Spleen (tissue), 13 donors: Measurements from ENCODE around the gene OR8U1. TPM values are rescaled to one million over a fixed set of nuclear protein-coding genes. Genes with fewer than 3 reads are reported as not detected.

Experiments
- DNase-seq: peaks from one replicate; pipeline ENCODE4 v3.0.0-alpha.2; 2020
- H3K27ac ChIP-seq, 8 donors: fragments of 200-600 bp; sonication (generic) in 7 of 8; 1 replicate in 4 of 8; 2 replicates in 4 of 8; pipeline versions ENCODE4 v1.5.0 to v1.8.0; 2016 to 2021; ENCODE audit warnings: inconsistent platforms in 4 of 8, mild to moderate bottlenecking in 4 of 8, moderate library complexity in 1 of 8
- H3K27me3 ChIP-seq, 7 donors: fragments of 200-600 bp; sonication (generic) in 6 of 7; replicated peaks in 1 of 7; 1 replicate in 4 of 7; 2 replicates in 3 of 7; pipeline versions ENCODE4 v1.5.0 to v1.8.0; 2016 to 2021; ENCODE audit warnings: inconsistent platforms in 3 of 7, mild to moderate bottlenecking in 1 of 7
- H3K36me3 ChIP-seq, 6 donors: fragments of 200-600 bp; sonication (generic) in 5 of 6; 1 replicate in 4 of 6; 2 replicates in 2 of 6; pipeline versions ENCODE4 v1.5.0 to v1.8.0; 2016 to 2021; ENCODE audit warnings: inconsistent platforms in 2 of 6
- H3K4me1 ChIP-seq, 6 donors: fragments of 200-600 bp; sonication (generic) in 5 of 6; 1 replicate in 3 of 6; 2 replicates in 3 of 6; pipeline versions ENCODE4 v1.5.0 to v1.8.0; 2016 to 2021; ENCODE audit warnings: inconsistent platforms in 3 of 6
- H3K4me3 ChIP-seq, 8 donors: fragments of 200-600 bp; sonication (generic) in 7 of 8; 1 replicate in 4 of 8; 2 replicates in 4 of 8; pipeline versions ENCODE4 v1.5.0 to v1.8.0; 2016 to 2021; ENCODE audit warnings: inconsistent platforms in 4 of 8, mild to moderate bottlenecking in 4 of 8, moderate library complexity in 2 of 8
- H3K9me3 ChIP-seq, 8 donors: fragments of 200-600 bp; sonication (generic) in 7 of 8; 1 replicate in 4 of 8; 2 replicates in 4 of 8; pipeline versions ENCODE4 v1.5.0 to v1.8.0; 2016 to 2021; ENCODE audit warnings: inconsistent platforms in 4 of 8
- CTCF ChIP-seq, 11 experiments: fragments of 200-600 bp in 7 of 11; fragments of 450-650 bp in 4 of 11; sonication (generic) in 4 of 11; IDR thresholded peaks in 8 of 11; conservative IDR thresholded peaks in 3 of 11; 1 replicate in 7 of 11; 2 replicates in 4 of 11; pipeline versions ENCODE4 v1.4.0 to v1.8.0; 2016 to 2021; ENCODE audit warnings: antibody characterized with exemption in 11 of 11, inconsistent platforms in 4 of 11, mild to moderate bottlenecking in 1 of 11
- POLR2A ChIP-seq, 3 donors: fragments of 450-650 bp; IDR thresholded peaks; one replicate each; pipeline ENCODE4 v1.5.1; 2017; ENCODE audit warnings: antibody characterized with exemption in 3 of 3, mild to moderate bottlenecking in 1 of 3
- POLR2AphosphoS5 ChIP-seq, 3 donors: sonication (generic); formaldehyde crosslinking; IDR thresholded peaks; one replicate each; pipeline ENCODE4 v1.5.1; 2017; ENCODE audit warnings: antibody characterized with exemption in 3 of 3
- WGBS, 5 donors: extraction: QIAGEN DNeasy Blood & Tissue Kit in 3 of 5; methylation state at CpG; one replicate each; pipeline versions ENCODE4 v1.1.5 to v1.1.7; 2013 to 2018; 5-methylcytosine and 5-hydroxymethylcytosine counted together
- intact Hi-C: fragments of 100-400 bp; cut with DNase I; formaldehyde crosslinking; loops from one replicate; pipeline ENCODE4 v1.15.0; 2023; ENCODE audit warnings: low total_unique reads
- long read RNA-seq, 2 donors: transcript quantifications; one replicate each; lab custom pipeline, GENCODE V29; 2026
- polyA plus RNA-seq, 3 donors: library from polyadenylated mRNA; stranded (reverse); fragments of 200-250 nt; gene quantifications; one replicate each; pipeline ENCODE4 v1.2.1, GENCODE V29; 2013
- total RNA-seq, 7 donors: library from RNA; depleted of rRNA in 3 of 7; stranded (reverse); fragments of >200 nt in 3 of 7; fragmentation: NEBNext Ultra II Directional in 4 of 7; extraction: Animal tissue kit (Norgen Biotek cat#: 25700) in 4 of 7; gene quantifications; one replicate each; pipeline versions ENCODE4 v1.1.0 to v1.2.1, GENCODE V29; 2016 to 2021
- donor health status: healthy with polysubstance abuse.
- donor health status: DM: no; HTN: no; CAD: no; lungs with moderate emphysema.
- donor health status: DM: no; HTN: no; CAD: no.
- donor health status: Bipolar disorder and iron deficiency.
- donor health status: healthy.
- donor health status: DM: no; HTN: no; CAD: no.
- donor health status: DM: yes; HTN: yes; CAD: no.

Gene OR8U1
- not detected for total RNA-seq
- polyA plus RNA-seq = not detected
- long read RNA-seq, donor 1 = 0 reads
- long read RNA-seq, donor 2 = 0 reads

- Histone ChIP-seq H3K4me3 (no peak within 1 kb of the TSS), H3K27ac (no peak within 1 kb of the TSS), H3K4me1 (no peaks in the 10 kb centered on the region), H3K9me3 (peaks cover 0 to 8% (median 2%) of the 10 kb centered on the region in 8 donors), H3K27me3 (no peaks in the 10 kb centered on the region), H3K36me3 (no peaks in the 10 kb centered on the region)
- DNase-seq = no peak
- WGBS, 5 donors = 78 to 84% (median 80%) methylated on average over 2 of the region's 2 CpGs
- intact Hi-C loops = no loop called here
- TF ChIP-seq CTCF (IDR thresholded peaks at IDR 0.05 in 8 of 11, conservative IDR thresholded peaks at IDR 0.05 in 3 of 11) = no peak
These were observed at the start of gene OR8U1 for GRCh38 chr11:56375324-56375723. TSS of gene OR8U1 (plus strand) at chr11:56375624. CDS start at chr11:56375624, 0 bp downstream.

- Histone ChIP-seq H3K27ac (no peak overlapping the region), H3K36me3 (no peaks in the 10 kb centered on the region), H3K4me1 (no peaks in the 10 kb centered on the region), H3K27me3 (no peaks in the 10 kb centered on the region), H3K9me3 (peaks cover 0 to 41% (median 10%) of the 10 kb centered on the region in 8 donors), H3K4me3 (no peak overlapping the region)
- no peak for DNase-seq
- no peak for TF ChIP-seq CTCF (IDR thresholded peaks at IDR 0.05 in 8 of 11, conservative IDR thresholded peaks at IDR 0.05 in 3 of 11)
- no peak for TF ChIP-seq POLR2A (IDR thresholded peaks at IDR 0.05)
- TF ChIP-seq POLR2AphosphoS5 (IDR thresholded peaks at IDR 0.05) = no peak
- intact Hi-C loops = no loop called here
- WGBS, 5 donors = 85 to 92% (median 88%) methylated on average over 19 to 34 of the region's 34 CpGs
These were observed 43.4 kb upstream of the OR8U1 start for GRCh38 chr11:56331861-56332491.

DNA sequence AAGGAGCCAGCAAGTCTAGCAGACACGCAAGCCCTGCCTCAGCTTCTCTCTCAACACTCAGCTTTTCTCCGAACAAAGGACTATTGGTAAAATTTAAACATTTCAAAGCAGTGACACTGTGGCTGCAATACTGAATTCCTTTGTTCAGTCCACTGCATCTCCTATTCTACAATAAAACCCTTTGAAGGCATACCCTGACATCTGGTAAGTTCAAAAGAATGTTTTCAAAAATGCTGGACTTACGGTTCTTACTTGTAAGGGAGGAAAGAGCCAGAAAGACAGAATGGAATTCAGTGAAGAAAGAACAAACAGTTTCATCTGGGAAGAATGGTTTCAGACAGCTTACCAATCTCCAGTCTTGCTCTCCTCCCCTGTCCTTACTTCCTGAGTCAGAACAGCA is 42.3 kb upstream of the OR8U1 start:
- Histone ChIP-seq H3K27me3 (no peaks in the 10 kb centered on the region), H3K27ac (no peak overlapping the region), H3K4me3 (no peak overlapping the region), H3K36me3 (no peaks in the 10 kb centered on the region), H3K4me1 (no peaks in the 10 kb centered on the region), H3K9me3 (peaks cover 0 to 46% (median 14%) of the 10 kb centered on the region in 8 donors)
- DNase-seq = no peak
- WGBS, 5 donors = 53 to 75% (median 65%) methylated on average over 3 of the region's 3 CpGs
- intact Hi-C loops = no loop called here
- TF ChIP-seq POLR2AphosphoS5 (IDR thresholded peaks at IDR 0.05) (no peak), POLR2A (IDR thresholded peaks at IDR 0.05) (no peak), CTCF (IDR thresholded peaks at IDR 0.05 in 8 of 11, conservative IDR thresholded peaks at IDR 0.05 in 3 of 11) (no peak)

DNA sequence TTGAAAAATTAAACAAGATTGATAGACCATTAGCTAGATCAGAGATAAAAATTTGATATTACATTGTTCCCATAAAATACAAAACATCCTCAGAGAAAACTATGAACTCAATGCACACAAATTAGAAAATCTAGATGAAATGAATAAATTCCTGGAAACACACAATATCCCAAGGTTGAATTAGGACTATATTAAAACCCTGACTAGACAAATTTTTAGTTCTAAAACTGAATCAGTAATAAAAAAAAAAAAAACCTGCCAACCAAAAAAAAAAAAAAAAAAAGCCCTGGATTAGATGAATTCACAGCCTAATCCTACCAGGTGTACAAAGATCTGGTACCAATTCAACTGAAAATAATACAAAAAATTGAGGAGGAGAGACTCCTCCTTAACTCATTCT is 35.1 kb upstream of the OR8U1 start:
- no peaks in the 10 kb centered on the region for H3K36me3 ChIP-seq
- H3K27ac ChIP-seq = no peak overlapping the region
- peaks cover 0 to 44% (median 24%) of the 10 kb centered on the region in 8 donors for H3K9me3 ChIP-seq
- no peaks in the 10 kb centered on the region for H3K4me1 ChIP-seq
- TF ChIP-seq CTCF (IDR thresholded peaks at IDR 0.05 in 8 of 11, conservative IDR thresholded peaks at IDR 0.05 in 3 of 11) (no peak), POLR2A (IDR thresholded peaks at IDR 0.05) (no peak), POLR2AphosphoS5 (IDR thresholded peaks at IDR 0.05) (no peak)
- intact Hi-C loops = no loop called here
- H3K4me3 ChIP-seq = no peak overlapping the region
- DNase-seq = no peak
- H3K27me3 ChIP-seq = no peaks in the 10 kb centered on the region
